WTC11 (cell line): ENCODE results near the gene SINHCAF. TPM values are rescaled to one million over a fixed set of nuclear protein-coding genes. Genes with fewer than 3 reads are reported as not detected.
"Not testable (repeated sequence)": the region's sequence is repeated elsewhere in the genome, so short reads cannot be mapped to it uniquely, and the experiment has no call there.

ENCODE experiments used
- ATAC-seq: fragments of 200-7000 bp; cut with Tn5 transposase; 2 replicates; pipeline ENCODE4 v1.10.0; 2021; ENCODE audit warnings: mild to moderate bottlenecking, moderate library complexity
- Bru-seq: library from RNA; stranded (reverse); fragments of 400-500 nt; gene quantifications from one replicate; lab custom pipeline; 2021; lab: Mats Ljungman, UMichigan
- CTCF ChIA-PET: fragments of 300-600 bp; sonication (Branson Sonifier 250); formaldehyde crosslinking; loops from one replicate; lab custom pipeline; 2021; ENCODE audit warnings: antibody characterized with exemption; lab: Charles Lee
- POLR2A ChIA-PET: fragments of 350-600 bp; sonication (Branson Sonifier 250); formaldehyde crosslinking; loops from one replicate; lab custom pipeline; 2021; ENCODE audit warnings: antibody characterized with exemption; lab: Charles Lee
- DNase-seq: peaks from one replicate; pipeline ENCODE4 v3.0.0; 2021; ENCODE audit warnings: low spot score
- H3K27ac Mint-ChIP-seq: 2 replicates; pipeline ENCODE4 v1.8.0; 2021; ENCODE audit warnings: mixed read lengths
- H3K27me3 Mint-ChIP-seq: 2 replicates; pipeline ENCODE4 v1.8.0; 2021; ENCODE audit warnings: low read depth, mild to moderate bottlenecking, moderate library complexity, mixed read lengths
- H3K36me3 Mint-ChIP-seq: 2 replicates; pipeline ENCODE4 v1.8.0; 2021; ENCODE audit warnings: mixed read lengths
- H3K4me1 Mint-ChIP-seq: 2 replicates; pipeline ENCODE4 v1.8.0; 2022; ENCODE audit warnings: mixed read lengths
- H3K4me3 Mint-ChIP-seq: 2 replicates; pipeline ENCODE4 v1.8.0; 2021; ENCODE audit warnings: mild to moderate bottlenecking, moderate library complexity, mixed read lengths
- H3K9me3 Mint-ChIP-seq: 2 replicates; pipeline ENCODE4 v1.8.0; 2021; ENCODE audit warnings: mixed read lengths
- CREB1 ChIP-seq: sonication (generic); formaldehyde crosslinking; IDR thresholded peaks from 2 replicates; pipeline ENCODE4 v1.8.0; 2023; ENCODE audit warnings: mild to moderate bottlenecking, missing genetic modification reagents
- E2F5 ChIP-seq: sonication (generic); formaldehyde crosslinking; IDR thresholded peaks from 2 replicates; pipeline ENCODE4 v1.8.1; 2022; ENCODE audit warnings: mild to moderate bottlenecking, moderate library complexity, missing genetic modification reagents
- ESRRA ChIP-seq: sonication (generic); formaldehyde crosslinking; IDR thresholded peaks from 2 replicates; pipeline ENCODE4 v1.8.1; 2022; ENCODE audit warnings: mild to moderate bottlenecking, missing genetic modification reagents, borderline replicate concordance
- ETV6 ChIP-seq: sonication (generic); formaldehyde crosslinking; IDR thresholded peaks from 2 replicates; pipeline ENCODE4 v1.8.1; 2022; ENCODE audit warnings: mild to moderate bottlenecking, missing genetic modification reagents
- FOXK1 ChIP-seq: sonication (generic); formaldehyde crosslinking; IDR thresholded peaks from 2 replicates; pipeline ENCODE4 v1.8.0; 2022; ENCODE audit warnings: mild to moderate bottlenecking, moderate library complexity, missing genetic modification reagents
- GABPB1 ChIP-seq: sonication (generic); formaldehyde crosslinking; IDR thresholded peaks from 2 replicates; pipeline ENCODE4 v1.8.1; 2023; ENCODE audit warnings: mild to moderate bottlenecking, missing genetic modification reagents
- STAT6 ChIP-seq: sonication (generic); formaldehyde crosslinking; conservative IDR thresholded peaks from 2 replicates; pipeline ENCODE4 v1.8.1; 2023; ENCODE audit warnings: mild to moderate bottlenecking, low read depth, missing genetic modification reagents, moderate library complexity
- TEAD1 ChIP-seq: sonication (generic); formaldehyde crosslinking; IDR thresholded peaks from 2 replicates; pipeline ENCODE4 v1.8.0; 2022; ENCODE audit warnings: mild to moderate bottlenecking, missing genetic modification reagents
- ZBTB43 ChIP-seq: sonication (generic); formaldehyde crosslinking; IDR thresholded peaks from 2 replicates; pipeline ENCODE4 v1.8.1; 2023; ENCODE audit warnings: mild to moderate bottlenecking, missing genetic modification reagents
- ZNF263 ChIP-seq: sonication (generic); formaldehyde crosslinking; IDR thresholded peaks from 2 replicates; pipeline ENCODE4 v1.8.1; 2022; ENCODE audit warnings: low read depth, mild to moderate bottlenecking, moderate library complexity, missing genetic modification reagents
- ZNF671 ChIP-seq: fragments of 250-450 bp; sonication (Bioruptor Pico); IDR thresholded peaks from 2 replicates; pipeline ENCODE4 v1.8.0; 2021; ENCODE audit warnings: mild to moderate bottlenecking
- long read RNA-seq, 3 experiments: library from RNA in 1 of 3; library from capped mRNA in 1 of 3; library from polyadenylated mRNA in 1 of 3; unstranded in 2 of 3; stranded (forward) in 1 of 3; transcript quantifications; one replicate each; pipeline ENCODE4 v2.0.0, GENCODE V29; 2021
- total RNA-seq: library from RNA; stranded (reverse); gene quantifications from 3 replicates; pipeline ENCODE4 v1.2.3, GENCODE V29; 2021
- TF ChIP-seq, protein P1 (sequence below): sonication (generic); formaldehyde crosslinking; IDR thresholded peaks from 2 replicates; pipeline ENCODE4 v1.8.0; 2022; ENCODE audit warnings: mild to moderate bottlenecking, missing genetic modification reagents
- TF ChIP-seq, protein P2 (sequence below): sonication (generic); formaldehyde crosslinking; IDR thresholded peaks from 2 replicates; pipeline ENCODE4 v1.8.1; 2023; ENCODE audit warnings: mild to moderate bottlenecking, moderate library complexity, missing genetic modification reagents

SINHCAF gene
- total RNA-seq (407 to 438 TPM (median 424 TPM) in 3 replicates), Bru-seq, nascent RNA (percentile 98 among the genes with signal in this experiment)
- long read RNA-seq, experiment 1, transcript SINHCAF-203 (6 exons, 1,555 nt) = minor isoform, 56 of 2,060 reads
- long read RNA-seq, experiment 1, transcript SINHCAF-201 (6 exons, 3,163 nt) = major isoform, 1,501 of 2,060 reads
- long read RNA-seq, experiment 1, transcript SINHCAF-202 (5 exons, 3,111 nt) = minor isoform, 16 of 2,060 reads
- long read RNA-seq, experiment 1, partial matches to known transcripts = 41 of 2,060 reads
- long read RNA-seq, experiment 1, other reads (novel, unspliced or antisense) = 444 of 2,060 reads
- long read RNA-seq, experiment 2, transcript SINHCAF-202 (5 exons, 3,111 nt) = minor isoform, 9 of 197 reads
- long read RNA-seq, experiment 2, transcript SINHCAF-201 (6 exons, 3,163 nt) = major isoform, 124 of 197 reads
- long read RNA-seq, experiment 2, partial matches to known transcripts = 18 of 197 reads
- long read RNA-seq, experiment 2, other reads (novel, unspliced or antisense) = 46 of 197 reads
- long read RNA-seq, experiment 3, transcript SINHCAF-201 (6 exons, 3,163 nt) = major isoform, 173 of 255 reads
- long read RNA-seq, experiment 3, partial matches to known transcripts = 16 of 255 reads
- long read RNA-seq, experiment 3, other reads (novel, unspliced or antisense) = 62 of 255 reads

GRCh38 chr12:31325877-31326631, at the start of gene SINHCAF:
SINHCAF (minus strand) TSS chr12:31326150; CDS start chr12:31298204, 27,946 bp downstream.
- ATAC-seq (peak; percentile 73), DNase-seq (peak; percentile 100)
- peak; percentile 85 for TF ChIP-seq FOXK1 (CRISPR knock-in tag)
- TF ChIP-seq ESRRA (CRISPR knock-in tag) = no peak
- no peak for TF ChIP-seq CREB1 (CRISPR knock-in tag)
- peak; percentile 20; the same call in 1 of the 2 replicates for TF ChIP-seq TEAD1
- TF ChIP-seq ZNF263 (CRISPR knock-in tag) = no peak
- peak; percentile 8; the same call in 1 of the 2 replicates for TF ChIP-seq GABPB1 (CRISPR knock-in tag)
- TF ChIP-seq, protein P1, sequence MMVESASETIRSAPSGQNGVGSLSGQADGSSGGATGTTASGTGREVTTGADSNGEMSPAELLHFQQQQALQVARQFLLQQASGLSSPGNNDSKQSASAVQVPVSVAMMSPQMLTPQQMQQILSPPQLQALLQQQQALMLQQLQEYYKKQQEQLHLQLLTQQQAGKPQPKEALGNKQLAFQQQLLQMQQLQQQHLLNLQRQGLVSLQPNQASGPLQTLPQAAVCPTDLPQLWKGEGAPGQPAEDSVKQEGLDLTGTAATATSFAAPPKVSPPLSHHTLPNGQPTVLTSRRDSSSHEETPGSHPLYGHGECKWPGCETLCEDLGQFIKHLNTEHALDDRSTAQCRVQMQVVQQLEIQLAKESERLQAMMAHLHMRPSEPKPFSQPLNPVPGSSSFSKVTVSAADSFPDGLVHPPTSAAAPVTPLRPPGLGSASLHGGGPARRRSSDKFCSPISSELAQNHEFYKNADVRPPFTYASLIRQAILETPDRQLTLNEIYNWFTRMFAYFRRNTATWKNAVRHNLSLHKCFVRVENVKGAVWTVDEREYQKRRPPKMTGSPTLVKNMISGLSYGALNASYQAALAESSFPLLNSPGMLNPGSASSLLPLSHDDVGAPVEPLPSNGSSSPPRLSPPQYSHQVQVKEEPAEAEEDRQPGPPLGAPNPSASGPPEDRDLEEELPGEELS (CRISPR knock-in tag) = peak; percentile 32; the same call in 1 of the 2 replicates
- peak; percentile 98 for TF ChIP-seq E2F5 (CRISPR knock-in tag)
- no peak for TF ChIP-seq STAT6 (CRISPR knock-in tag)
- no peak for TF ChIP-seq ZBTB43 (CRISPR knock-in tag)
- no peak for TF ChIP-seq ZNF671 (CRISPR knock-in tag)
- TF ChIP-seq, protein P2, sequence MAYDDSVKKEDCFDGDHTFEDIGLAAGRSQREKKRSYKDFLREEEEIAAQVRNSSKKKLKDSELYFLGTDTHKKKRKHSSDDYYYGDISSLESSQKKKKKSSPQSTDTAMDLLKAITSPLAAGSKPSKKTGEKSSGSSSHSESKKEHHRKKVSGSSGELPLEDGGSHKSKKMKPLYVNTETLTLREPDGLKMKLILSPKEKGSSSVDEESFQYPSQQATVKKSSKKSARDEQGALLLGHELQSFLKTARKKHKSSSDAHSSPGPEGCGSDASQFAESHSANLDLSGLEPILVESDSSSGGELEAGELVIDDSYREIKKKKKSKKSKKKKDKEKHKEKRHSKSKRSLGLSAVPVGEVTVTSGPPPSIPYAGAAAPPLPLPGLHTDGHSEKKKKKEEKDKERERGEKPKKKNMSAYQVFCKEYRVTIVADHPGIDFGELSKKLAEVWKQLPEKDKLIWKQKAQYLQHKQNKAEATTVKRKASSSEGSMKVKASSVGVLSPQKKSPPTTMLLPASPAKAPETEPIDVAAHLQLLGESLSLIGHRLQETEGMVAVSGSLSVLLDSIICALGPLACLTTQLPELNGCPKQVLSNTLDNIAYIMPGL (CRISPR knock-in tag) = 0 out of 2 replicates have a peak, but pooled peaks have one; percentile 12
- peak; percentile 29 for TF ChIP-seq ETV6
- ChIA-PET POLR2A (interaction anchor here (0.6 to 2.1 kb wide), 23 partner anchors 11 to 1352 kb away, joined by 3 to 53 read pairs (median 7); partner anchors contain the start of gene DENND5B), CTCF (interaction anchor here (0.6 to 1.5 kb wide), 11 partner anchors 12 to 1111 kb away, joined by 3 to 8 read pairs (median 4); no protein-coding TSS in a partner anchor)
- H3K9me3 Mint-ChIP-seq = no peaks in the 10 kb centered on the region
- peak within 1 kb of the TSS; percentile 99 for H3K27ac Mint-ChIP-seq
- no peaks in the 10 kb centered on the region for H3K27me3 Mint-ChIP-seq
- peaks cover 9% of the 10 kb centered on the region for H3K36me3 Mint-ChIP-seq
- H3K4me3 Mint-ChIP-seq = peak within 1 kb of the TSS; percentile 99
- H3K4me1 Mint-ChIP-seq = peaks cover 30% of the 10 kb centered on the region

- H3K9me3 Mint-ChIP-seq, H3K27ac Mint-ChIP-seq, H3K4me3 Mint-ChIP-seq, H3K36me3 Mint-ChIP-seq, DNase-seq, CTCF ChIA-PET, H3K27me3 Mint-ChIP-seq, ATAC-seq: not testable (repeated sequence)
- POLR2A ChIA-PET = interaction anchor here (1.5 kb wide), 1 partner anchor 215 kb away, joined by 7 read pairs; no protein-coding TSS in a partner anchor
- peaks cover 20% of the 10 kb centered on the region for H3K4me1 Mint-ChIP-seq
Observed at GRCh38 chr12:31375422-31375821, 49.5 kb upstream of the SINHCAF start.
